ENCODE measurements around the gene HABP2. TPM values are rescaled to one million over a fixed set of nuclear protein-coding genes. Genes with fewer than 3 reads are reported as not detected.

HABP2 gene
- total RNA-seq, 4 donors from 2014 or later = under 0.01 to 0.09 TPM; not detected in 2

DNA sequence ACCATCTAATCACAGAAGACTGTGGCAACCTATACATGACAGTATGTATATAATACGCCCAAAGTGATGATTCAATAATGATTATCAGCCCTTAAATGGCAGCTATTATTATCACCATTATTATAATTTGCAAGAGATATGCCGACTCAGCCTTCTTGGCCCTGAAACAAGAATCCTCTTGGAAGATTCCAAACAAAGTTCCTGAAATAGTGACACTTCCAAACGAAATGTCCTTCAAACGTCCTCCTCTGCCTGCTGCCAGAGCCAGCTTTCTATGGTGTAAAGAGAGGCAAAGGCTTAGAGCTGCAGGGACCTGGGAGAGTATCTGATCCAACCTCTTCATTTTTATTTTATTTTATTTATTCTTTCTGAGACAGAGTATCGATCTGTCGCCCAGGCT lies 75.0 kb downstream of the HABP2 start:
- DNase-seq = no peak
- H3K27me3 ChIP-seq = peaks cover 0 to 22% (median 0%) of the 10 kb centered on the region in 4 donors
- intact Hi-C loops (cut with DNase I) = no loop called here
- no peak overlapping the region for H3K4me3 ChIP-seq
- H3K36me3 ChIP-seq = no peaks in the 10 kb centered on the region
- no peaks in the 10 kb centered on the region for H3K4me1 ChIP-seq
- H3K27ac ChIP-seq = no peak overlapping the region
- WGBS, 2 donors = 52 to 53% methylated on average over 6 of the region's 6 CpGs
- no peaks in the 10 kb centered on the region for H3K9me3 ChIP-seq
- TF ChIP-seq, protein P1, sequence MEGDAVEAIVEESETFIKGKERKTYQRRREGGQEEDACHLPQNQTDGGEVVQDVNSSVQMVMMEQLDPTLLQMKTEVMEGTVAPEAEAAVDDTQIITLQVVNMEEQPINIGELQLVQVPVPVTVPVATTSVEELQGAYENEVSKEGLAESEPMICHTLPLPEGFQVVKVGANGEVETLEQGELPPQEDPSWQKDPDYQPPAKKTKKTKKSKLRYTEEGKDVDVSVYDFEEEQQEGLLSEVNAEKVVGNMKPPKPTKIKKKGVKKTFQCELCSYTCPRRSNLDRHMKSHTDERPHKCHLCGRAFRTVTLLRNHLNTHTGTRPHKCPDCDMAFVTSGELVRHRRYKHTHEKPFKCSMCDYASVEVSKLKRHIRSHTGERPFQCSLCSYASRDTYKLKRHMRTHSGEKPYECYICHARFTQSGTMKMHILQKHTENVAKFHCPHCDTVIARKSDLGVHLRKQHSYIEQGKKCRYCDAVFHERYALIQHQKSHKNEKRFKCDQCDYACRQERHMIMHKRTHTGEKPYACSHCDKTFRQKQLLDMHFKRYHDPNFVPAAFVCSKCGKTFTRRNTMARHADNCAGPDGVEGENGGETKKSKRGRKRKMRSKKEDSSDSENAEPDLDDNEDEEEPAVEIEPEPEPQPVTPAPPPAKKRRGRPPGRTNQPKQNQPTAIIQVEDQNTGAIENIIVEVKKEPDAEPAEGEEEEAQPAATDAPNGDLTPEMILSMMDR (IDR thresholded peaks at IDR 0.05) = no peak
- TF ChIP-seq POLR2A (IDR thresholded peaks at IDR 0.05) = no peak

DNA sequence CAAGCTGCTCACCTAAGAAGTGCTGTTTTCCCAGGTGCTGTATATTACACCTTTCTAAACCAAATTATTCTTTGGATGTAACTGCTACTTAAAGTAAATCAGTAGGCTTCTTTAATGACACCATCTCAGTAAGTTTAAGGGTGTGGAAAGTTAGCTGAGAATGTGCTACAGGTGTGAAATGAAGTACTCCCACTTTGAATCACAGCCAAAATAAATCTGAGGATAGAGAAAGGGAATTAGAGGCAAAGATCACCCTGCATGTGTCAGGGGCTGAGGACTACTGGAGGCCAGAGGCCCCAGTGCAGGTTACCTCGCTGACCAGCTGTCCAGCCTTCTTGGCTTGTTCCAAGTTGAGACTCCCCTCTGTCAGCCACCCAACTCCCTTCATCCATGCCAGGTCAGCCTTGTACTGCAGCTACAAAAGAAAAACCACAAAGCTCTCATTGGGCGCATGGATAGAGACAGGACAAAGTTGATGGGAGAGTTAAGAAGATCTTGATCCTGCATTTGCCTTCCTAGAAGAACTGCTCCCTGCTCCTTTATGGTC lies 75.8 kb downstream of the HABP2 start:
- Histone ChIP-seq H3K27me3 (peaks cover 0 to 22% (median 0%) of the 10 kb centered on the region in 4 donors), H3K9me3 (no peaks in the 10 kb centered on the region), H3K36me3 (no peaks in the 10 kb centered on the region), H3K27ac (no peak overlapping the region), H3K4me1 (no peaks in the 10 kb centered on the region), H3K4me3 (no peak overlapping the region)
- no peak for DNase-seq
- TF ChIP-seq POLR2A (IDR thresholded peaks at IDR 0.05) = no peak
- TF ChIP-seq, protein P1 (IDR thresholded peaks at IDR 0.05) = no peak
- WGBS, 2 donors = 86 to 90% methylated on average over 2 of the region's 2 CpGs
- intact Hi-C loops (cut with DNase I) = no loop called here

DNA sequence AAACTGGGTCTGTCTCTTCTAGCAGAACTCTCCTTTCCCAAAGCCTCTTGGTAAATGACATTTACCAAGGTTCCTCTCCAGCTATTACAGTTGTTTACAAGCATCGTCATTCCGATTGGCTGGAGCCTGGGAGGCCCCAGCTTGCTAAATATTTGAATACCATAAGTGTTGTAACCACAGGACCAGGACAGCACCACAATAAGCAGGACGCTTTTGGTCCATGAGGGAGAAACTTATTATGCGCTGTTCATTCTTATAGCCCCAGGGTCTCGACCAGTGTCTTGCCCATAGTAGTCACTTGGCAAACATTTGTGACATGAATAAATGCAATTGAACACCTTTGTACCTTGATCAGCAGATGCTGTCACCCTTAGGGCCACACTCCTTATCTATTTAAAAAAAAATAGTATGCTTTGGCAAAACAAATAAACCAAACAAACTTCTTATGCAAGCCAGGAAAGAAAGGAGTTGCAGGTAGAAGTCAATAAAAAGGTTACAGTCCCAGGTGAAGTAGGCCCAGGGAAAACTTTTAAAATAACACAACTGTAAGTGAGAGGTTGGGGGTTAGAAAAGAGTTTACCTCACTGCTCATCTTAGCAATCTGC lies 78.2 kb downstream of the HABP2 start:
- no peak for DNase-seq
- no peak for TF ChIP-seq POLR2A (IDR thresholded peaks at IDR 0.05)
- TF ChIP-seq, protein P1 (IDR thresholded peaks at IDR 0.05) = no peak
- intact Hi-C loops (cut with DNase I) = no loop called here
- 86 to 97% methylated on average over 5 of the region's 5 CpGs for WGBS, 2 donors
- no peak overlapping the region for H3K4me3 ChIP-seq
- no peak overlapping the region for H3K27ac ChIP-seq
- H3K27me3 ChIP-seq = peaks cover 0 to 11% (median 0%) of the 10 kb centered on the region in 4 donors
- no peaks in the 10 kb centered on the region for H3K9me3 ChIP-seq
- no peaks in the 10 kb centered on the region for H3K4me1 ChIP-seq
- no peaks in the 10 kb centered on the region for H3K36me3 ChIP-seq

DNA sequence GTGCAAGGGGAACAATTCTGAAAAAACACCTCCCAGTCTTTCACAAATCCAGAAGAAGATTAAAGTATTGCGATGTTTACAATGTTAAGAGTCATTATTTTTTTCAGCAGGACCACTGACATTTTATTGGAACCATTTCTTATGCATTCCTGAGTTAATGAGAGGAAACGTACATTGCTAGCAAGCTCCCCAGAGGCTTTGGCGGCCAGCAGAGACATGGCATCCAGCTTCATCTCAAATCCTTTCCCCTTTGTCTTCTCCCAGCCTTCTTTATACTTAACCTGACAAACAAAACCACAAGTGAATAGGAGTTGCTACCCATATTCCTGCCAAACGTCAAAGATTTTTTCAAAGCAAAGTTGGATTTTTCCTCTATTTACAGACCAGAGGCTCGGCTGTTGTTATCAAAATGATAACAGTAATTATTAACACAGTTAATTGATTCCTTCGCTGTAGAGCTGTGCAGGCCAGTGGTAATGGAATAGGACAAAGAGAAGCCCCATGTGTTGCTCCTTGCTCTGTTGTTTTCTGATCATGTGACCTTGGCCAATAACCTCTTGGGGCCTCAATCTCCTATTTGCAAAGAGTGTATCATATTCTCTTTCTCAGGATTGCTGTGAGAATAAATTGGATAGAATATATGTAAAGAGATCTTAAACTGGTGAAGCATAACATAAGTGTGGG lies 79.0 kb downstream of the HABP2 start:
- no peak overlapping the region for H3K27ac ChIP-seq
- 27 to 29% methylated on average over 6 of the region's 6 CpGs for WGBS, 2 donors
- H3K27me3 ChIP-seq = peaks cover 0 to 5% (median 0%) of the 10 kb centered on the region in 4 donors
- no peak for DNase-seq
- TF ChIP-seq, protein P1 (IDR thresholded peaks at IDR 0.05) = no peak
- no peak for TF ChIP-seq POLR2A (IDR thresholded peaks at IDR 0.05)
- no peaks in the 10 kb centered on the region for H3K36me3 ChIP-seq
- no peaks in the 10 kb centered on the region for H3K9me3 ChIP-seq
- no peaks in the 10 kb centered on the region for H3K4me1 ChIP-seq
- intact Hi-C loops (cut with DNase I) = no loop called here
- H3K4me3 ChIP-seq = no peak overlapping the region

Other genes with a start within 250 kb of the HABP2 start
- gene NRAP, start 111.0 kb downstream of the HABP2 start, total RNA-seq = under 1 TPM in 1 of 4 donors, not detected in 3; 0.08 TPM
- 10 to 100 TPM; 12.9 to 24.2 (median 18.8) TPM for gene CASP7, start 126.9 kb downstream of the HABP2 start, total RNA-seq
- under 1 TPM in 1 of 4 donors, not detected in 3; 0.82 TPM for gene PLEKHS1, start 198.6 kb downstream of the HABP2 start, total RNA-seq